NCI-H748 treated with DMSO at 0.1 percent for 48 hours (cell line): ENCODE data around the gene TPRN.

Experiments
- DNase-seq: peaks from one replicate; lab custom pipeline; 2025; lab: John Stamatoyannopoulos, UW

The TPRN gene

DNA sequence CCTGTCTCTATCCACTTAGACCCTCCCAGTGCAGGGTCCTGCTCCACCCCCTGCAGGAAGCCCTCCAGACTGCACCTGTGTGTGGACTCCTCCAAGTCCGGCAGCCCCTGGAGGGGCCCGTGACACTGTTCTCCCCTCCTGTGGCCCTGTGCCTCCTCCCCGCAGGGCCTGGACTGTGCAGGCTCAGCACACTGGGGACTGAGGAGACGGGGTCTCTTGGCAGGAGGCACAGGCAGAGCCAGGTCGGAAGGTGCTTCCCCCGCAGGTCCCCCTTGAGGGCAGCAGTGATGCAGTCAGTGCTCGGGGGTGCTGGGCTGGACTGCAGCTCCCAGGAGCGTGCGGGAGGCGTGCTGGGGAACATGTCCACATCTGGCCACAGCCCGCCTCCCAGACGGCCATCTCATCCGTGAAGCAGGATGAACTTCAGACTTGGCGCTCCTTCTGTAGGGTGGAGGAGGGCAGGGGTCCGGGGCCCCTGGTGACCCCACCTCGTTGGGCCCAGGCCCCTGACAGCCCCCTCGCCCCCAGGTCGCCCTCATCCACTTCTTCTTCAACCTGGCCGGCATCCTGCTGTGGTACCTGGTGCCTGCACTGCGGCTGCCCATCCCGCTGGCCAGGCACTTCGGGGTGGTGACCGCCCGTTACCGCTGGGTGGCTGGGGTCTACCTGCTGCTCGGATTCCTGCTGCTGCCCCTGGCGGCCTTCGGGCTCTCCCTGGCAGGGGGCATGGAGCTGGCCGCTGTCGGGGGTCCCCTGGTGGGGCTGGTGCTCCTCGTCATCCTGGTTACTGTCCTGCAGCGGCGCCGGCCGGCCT lies 35.1 kb upstream of the TPRN start:
- DNase-seq, result no peak

DNA sequence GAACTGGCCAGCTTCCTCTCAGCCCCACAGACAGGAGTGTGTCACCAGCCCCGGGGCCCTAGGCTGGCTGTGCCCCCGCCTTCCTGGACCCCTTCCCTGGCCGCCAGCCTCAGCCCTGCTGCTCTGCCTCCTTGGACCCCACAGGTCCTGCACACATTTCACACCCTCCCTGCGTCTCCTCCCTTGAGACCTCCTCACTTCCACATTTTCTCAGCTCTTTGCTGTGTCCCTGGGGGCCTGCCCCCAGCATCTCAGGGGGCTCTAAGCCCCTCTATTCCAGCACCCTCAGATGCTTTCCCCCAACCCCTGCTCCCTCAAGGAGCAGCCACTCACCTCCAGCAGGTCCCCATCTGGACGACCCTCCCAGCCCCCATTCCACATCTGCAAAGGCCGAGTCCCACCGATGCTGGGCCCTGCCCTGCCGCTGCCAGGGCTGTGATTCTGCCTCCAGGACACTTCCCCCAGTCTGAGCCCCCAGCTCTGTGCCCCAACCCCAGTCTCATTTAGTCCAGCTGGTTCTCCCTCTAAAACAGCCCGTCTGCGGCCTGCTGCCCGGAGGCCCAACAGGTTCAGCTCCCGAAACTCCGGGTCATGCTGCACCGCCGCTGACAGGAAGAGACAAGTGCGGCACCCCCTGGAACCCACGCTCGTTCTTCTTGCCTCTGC lies 34.4 kb upstream of the TPRN start:
- DNase-seq, result no peak

DNA sequence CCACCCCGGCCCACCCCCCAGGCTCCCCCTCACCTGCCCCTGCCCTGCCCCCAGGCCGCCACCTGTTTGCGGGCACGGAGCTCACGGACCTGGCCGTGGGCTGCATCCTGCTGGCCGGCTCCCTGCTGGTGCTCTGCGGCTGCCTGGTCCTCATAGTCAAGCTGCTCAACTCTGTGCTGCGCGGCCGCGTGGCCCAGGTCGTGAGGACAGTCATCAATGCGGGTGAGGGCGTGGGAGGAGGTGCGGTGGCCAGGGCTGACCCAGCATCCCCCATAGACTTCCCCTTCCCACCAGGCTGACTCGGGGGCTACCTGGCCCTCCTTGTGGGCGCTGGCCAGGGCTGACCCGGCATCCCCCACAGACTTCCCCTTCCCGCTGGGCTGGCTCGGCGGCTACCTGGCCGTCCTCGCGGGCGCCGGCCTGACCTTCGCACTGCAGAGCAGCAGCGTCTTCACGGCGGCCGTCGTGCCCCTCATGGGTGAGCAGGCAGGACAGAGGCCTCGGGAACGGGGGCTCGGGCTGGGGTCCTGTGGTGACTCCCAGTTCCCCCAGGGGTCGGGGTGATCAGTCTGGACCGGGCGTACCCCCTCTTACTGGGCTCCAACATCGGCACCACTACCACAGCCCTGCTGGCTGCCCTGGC lies 33.6 kb upstream of the TPRN start:
- no peak for DNase-seq

DNA sequence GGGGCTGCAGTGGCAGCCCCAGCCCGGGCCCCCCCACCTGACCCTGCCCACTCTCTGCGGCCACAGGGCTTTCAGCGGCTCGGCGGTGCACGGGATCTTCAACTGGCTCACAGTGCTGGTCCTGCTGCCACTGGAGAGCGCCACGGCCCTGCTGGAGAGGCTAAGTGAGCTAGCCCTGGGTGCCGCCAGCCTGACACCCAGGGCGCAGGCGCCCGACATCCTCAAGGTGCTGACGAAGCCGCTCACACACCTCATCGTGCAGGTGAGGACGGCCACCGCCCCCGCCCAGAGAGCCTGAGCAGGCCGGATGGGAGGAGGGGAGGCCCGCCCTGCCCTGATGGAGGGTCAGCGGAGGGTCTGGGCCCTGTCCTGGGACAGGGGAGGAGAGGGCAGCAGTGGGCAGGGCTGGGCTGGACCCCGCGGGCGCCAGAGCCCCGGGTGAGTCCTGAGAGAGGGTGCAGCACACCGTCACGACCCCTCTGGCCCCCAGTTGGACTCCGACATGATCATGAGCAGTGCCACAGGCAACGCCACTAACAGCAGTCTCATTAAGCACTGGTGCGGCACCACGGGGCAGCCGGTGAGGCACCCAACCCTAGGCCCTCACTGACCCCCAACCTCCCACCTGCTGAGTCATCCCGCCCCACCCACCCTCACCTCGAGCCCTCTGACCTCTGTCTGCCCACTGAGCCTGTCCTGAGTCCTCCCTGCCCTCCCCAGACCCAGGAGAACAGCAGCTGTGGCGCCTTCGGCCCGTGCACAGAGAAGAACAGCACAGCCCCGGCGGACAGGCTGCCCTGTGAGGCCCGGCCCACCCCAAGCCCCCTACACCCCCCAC lies 32.8 kb upstream of the TPRN start:
- no peak for DNase-seq

DNA sequence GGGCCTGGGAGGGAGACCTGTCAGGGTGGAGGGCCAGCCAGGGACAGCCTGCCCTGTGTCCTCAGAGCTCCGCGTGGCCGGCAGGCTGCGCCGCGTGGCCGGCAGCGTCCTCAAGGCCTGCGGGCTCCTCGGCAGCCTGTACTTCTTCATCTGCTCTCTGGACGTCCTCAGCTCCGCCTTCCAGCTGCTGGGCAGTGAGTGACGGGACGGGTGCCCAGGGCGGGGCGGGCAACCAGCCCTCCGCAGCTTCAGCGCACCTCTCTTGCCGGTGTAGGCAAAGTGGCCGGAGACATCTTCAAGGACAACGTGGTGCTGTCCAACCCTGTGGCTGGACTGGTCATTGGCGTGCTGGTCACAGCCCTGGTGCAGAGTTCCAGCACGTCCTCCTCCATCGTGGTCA lies 32.0 kb upstream of the TPRN start:
- no peak for DNase-seq

DNA sequence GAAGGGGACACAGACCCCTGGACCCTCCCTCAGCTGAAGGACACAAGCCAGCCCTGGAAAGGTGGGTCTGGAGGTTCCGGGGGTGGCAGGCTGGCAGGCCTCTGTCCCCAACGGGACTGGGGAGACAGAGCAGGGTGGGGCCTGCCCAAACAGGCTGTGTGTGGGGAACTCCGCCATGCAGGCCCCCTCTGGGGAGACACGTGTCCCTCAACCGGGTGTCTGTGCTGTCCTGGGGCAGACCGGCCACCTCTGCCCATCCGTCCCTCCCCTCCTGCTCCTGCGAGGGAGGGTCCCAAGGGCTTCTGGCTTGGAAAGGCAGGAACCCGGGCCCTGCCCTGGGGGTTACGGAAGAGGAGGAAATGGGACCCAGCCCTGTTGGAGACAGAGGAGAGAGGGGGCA lies 31.6 kb upstream of the TPRN start:
- no peak for DNase-seq

DNA sequence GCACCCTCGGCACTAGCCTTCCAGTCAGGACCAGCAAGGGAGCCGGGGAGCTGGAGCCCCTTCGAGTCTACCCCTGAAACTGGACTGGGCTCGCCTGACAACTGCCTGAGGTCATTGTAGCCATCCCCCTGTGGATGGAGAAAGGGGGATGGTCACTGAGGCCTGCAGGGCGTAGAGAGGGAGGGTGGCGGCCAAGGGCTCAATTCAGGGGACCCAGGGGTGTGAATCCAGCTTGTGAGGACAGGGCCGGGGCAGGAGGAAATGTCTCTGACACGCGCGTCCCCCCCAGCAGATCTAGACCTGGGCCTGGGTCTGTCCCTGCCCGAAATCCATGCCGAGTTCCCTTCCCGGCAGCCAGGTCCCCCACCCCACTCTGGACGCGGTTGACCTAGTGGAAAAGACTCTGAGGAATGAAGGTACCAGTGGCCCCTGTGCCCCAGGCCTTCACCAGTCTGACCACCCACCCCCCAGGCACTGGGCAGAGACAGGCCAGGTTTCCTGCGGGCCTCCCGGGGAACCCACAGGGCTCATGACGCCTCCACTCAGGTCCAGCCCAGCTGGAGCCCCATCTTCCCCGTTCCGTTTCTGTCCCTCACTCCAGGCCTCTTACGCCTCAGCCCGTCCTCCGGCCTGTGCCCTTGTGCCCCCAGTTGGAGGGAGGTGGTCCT lies 31.0 kb upstream of the TPRN start:
- DNase-seq, result no peak

DNA sequence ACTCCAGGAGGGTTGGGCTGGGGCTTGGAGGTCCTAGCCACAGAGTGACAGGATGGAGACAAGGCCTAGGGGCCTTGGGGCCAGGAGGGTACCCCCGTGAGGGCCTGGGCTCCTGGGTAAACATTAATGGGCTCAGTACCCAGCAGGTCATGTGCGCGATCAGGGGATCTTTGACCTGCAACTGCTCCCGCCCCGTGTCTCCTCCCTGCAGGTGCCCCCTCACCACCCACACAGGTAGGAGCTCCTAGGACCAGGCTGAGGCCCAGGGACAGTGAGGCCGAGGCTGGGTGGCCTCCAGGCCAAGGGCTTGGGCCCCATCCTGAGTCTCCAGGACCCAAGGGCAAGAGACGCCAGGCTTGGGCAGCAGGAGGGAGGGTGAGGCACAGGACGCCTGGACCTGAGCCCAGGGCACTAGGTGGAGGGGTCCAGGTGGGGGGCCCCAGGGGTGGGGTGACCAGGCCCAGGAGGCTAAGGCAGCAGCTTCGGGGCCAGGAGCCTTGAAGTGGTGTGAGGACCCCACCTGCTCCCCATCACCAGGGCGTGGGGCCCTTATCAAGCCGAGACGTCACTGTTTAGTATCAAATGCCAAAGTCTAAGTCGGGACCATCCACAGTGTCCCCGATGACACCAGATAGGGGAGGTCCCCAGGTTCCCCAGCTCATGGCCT lies 30.3 kb upstream of the TPRN start, which contains the start of gene SLC34A3:
TSS of gene SLC34A3 (plus strand) at position 197 of the 667 bp plus-strand sequence. CDS start 802 bp downstream, outside the sequence.
- no peak for DNase-seq

DNA sequence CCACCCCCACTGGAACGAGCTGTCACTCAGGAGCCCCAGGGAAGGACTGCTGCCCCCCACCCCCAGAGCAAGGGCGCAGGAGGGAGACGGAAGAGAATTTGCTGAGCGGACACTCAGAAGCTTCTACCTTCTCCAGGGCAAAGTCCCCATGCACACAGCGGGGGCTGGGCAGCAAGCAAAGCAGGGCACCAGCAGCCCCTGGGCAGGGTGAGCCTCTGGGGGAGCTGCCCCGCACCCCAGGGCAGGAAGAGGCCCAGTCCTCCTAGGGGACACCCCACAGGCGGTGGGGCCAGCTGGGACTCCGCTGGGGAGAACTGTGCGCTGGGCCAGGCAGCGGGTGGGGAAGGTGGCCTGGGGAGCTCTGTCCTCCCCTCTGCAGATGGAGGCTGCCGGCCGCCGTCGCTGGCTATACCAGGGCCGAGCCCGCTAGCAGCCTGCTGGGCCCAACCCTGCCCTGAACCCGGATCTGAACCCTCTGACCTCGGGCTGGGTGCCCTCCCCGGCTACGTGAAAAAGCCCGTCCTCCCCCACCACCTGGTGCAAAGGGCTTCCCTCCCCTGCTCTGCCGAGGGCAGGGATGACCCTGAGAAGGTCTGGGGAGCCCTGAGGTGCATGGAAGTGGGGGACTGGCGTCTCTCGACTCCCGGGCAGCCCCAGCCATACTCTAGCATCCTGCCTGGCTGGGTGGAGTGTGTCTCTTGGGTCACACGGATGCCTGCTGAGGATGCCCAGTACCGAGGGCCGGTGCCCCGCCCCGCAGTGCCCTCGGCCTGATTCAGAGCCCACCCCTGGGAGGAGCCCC lies 29.6 kb upstream of the TPRN start:
- DNase-seq, result no peak

DNA sequence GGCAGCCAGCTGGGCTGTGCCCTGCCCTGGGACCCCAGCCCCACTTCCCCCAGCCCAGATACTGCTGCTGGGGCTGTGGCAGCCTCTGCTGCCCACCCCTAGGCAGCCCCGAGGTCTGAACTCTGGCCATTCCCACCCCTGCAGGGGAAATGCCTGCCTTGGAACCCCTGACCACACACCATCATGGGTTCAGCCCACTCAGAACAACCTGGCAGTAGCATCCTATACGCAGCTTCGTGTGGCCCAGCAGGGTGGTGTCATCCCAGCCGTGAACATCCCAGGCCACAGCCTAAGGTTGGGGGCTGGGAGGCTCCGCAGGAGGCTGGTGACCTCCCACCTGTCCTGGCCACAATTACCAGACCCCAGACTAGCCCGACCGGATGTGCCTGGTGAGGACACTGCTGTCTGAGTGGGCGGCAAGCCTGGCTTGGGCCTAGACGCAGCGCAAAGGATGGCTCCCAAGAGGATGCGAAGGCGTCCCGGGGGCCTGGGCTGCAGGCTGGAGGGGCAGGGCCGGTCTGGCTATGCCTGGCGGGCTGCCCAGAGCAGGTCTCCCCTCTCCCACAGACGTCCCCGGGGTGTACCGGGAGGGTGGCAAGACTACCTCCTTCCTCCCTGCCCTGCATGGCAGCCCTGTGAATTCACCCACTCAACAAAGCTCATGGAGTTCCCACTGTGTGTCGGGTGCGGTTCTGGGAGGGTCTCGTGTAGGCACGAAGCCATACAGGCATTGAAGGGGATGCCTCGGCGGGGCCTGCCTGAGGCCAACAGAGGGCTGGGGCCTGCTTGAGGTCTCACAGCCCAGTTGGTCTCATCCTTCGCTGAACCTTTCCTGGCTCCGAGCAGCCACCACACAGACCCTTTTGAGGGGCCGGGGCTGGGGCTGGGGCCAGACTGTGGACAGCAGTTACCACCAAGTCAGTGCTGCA lies 28.7 kb upstream of the TPRN start:
- no peak for DNase-seq

DNA sequence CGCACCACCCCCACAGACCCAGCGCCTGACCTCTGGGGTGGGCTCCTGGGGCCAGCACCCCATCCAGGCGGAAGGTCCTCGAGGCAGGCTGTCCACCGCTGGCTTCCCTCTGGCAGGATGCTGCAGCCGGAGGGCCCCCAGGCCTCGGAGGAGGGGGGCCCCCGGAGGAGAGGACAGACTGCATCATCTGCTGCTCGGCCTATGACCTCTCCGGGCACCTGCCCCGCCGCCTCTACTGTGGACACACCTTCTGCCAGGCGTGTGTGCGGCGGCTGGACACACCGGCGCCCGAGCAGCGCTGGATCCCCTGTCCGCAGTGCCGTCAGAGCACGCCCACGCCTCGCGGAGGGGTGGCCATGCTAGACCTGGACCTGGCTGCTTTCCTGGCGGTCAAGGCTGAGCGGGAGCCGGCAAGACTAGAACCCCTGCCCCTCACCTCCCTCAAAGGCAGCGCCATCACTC lies 28.0 kb upstream of the TPRN start:
- no peak for DNase-seq

DNA sequence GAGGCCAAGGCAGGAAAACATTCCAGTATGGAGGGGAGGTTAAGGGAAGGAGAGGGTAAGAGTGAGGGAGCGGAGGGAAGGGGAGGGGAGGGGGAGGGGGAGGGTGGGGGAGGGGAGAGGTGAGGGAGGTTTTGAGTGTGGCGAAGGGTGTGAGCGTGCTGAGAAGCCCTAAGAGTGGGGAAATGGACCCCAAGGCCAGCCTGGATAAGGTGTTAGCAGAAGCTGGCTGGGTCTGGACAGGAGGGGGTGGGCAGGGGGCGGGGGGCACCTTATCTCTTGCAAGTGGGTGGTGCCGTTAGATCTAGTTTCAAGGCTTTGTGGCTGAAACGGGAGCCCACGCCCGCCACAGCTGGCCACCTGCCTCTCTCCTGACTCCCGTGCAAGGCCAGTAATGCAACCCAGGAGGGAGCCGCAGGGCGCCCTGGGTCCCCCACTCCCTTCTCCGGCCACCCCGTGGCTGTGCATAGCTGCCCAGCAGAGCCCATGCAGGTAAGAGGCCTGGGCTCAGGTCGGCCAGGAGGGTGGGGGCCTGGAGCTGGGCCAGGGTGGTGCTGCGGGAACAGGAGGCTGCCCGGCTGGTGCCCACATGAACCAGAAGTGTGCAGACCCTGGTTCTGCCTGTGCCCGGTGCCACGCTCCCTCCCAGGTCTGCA lies 27.4 kb upstream of the TPRN start:
- no peak for DNase-seq

DNA sequence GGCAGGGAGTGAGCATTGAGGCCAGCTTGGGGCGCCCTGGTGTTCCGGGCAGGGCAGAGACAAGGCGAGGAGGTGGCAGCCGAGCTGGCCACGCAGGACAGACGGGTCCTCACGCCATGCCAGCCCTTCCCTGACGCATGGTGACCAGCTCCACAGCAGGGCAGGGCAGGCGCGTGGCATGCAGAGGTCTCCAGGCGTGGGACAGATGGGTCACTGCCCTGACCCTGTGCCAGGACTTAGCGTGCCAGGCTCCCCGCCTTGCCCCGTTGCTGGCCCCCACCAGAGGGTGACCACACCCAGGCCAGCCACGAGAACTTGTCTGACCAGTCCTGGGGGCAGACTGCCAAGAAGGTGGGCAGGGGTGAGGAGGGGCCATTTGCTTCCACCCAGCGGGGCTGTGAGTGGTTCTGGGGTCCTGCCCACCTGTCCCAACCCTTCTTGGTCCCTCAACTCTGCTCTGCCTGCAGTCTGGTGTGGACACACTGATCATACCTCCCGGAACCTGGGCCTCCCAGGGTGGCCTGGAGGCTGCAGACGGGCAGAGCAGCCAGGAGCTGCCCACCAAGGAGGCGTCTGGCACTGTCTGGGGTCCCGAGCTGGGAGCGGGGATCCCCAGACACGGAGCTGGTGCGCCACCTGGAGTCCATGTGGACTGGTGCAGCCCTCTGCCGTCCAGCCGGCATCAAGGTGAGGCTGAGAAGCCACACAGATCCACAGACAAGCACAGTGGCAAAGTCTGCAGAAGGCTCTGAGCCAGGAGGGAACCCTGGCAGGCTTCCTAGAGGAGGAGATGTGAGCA lies 26.7 kb upstream of the TPRN start, which contains the start of gene RNF224:
TSS of gene RNF224 (plus strand) at position 449 of the 799 bp plus-strand sequence. CDS start 834 bp downstream, outside the sequence.
- DNase-seq, result peak; percentile 31

DNA sequence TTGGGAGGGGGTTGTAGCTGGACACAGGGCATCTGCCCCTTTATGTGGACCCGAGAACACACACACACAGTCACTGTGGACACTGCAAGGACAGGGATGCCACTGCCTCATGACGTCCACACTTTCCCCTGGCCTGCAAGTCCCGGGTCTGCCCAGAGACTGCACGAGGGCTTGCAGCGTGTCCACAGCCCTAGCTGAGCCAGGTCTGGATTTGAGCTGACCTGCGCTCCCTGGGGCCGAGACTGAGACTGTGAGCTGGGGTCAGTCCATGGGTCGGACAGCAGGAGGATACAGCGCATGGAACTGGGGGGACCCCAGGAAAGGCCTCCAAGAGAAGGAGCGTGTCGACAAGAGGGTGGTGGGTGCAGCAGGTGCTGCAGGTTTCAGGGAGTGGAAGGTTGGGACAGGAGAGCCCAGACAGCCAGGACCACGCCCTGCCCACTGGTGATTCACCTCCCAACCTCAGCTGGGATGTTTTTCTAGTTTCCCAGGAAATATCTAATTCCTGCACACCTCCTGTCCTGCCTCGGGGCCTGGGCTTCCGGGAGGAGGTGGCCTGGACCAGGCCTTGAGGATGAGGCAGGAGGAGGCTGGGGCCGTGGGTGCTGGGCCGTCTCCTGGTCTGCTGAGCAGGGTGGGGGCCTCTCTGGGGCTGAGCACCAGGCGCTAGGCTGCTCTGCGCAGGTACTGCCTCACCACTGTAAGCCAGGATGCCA lies 26.0 kb upstream of the TPRN start:
- DNase-seq, result no peak

DNA sequence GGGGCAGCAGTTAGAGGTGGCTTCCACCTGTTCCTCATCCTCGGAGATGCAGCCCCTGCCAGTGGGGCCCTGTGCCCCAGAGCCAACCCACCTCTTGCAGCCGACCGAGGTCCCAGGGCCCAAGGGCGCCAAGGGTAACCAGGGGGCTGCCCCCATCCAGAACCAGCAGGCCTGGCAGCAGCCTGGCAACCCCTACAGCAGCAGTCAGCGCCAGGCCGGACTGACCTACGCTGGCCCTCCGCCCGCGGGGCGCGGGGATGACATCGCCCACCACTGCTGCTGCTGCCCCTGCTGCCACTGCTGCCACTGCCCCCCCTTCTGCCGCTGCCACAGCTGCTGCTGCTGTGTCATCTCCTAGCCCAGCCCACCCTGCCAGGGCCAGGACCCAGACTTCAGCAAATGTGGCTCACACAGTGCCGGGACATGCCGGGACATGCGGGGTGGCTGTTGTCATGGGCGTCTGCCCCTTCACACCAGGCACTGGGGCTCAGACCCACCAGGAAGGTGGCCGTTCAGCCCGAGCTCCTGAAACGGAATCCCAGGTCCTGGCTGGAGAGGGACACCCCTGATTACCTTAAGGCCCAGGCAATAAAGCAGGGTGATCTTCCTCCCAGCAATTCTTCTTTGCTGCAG lies 25.3 kb upstream of the TPRN start:
- DNase-seq, result no peak
